Esophagus muscularis mucosa (tissue), 4 donors: ENCODE results near the gene IGF2R.

Source experiments
- CTCF ChIP-seq, 3 experiments: fragments of 200-600 bp in 2 of 3; fragments of 450-650 bp in 1 of 3; sonication (generic) in 2 of 3; IDR thresholded peaks; one replicate each; pipeline ENCODE4 v1.5.1; 2017 to 2019; ENCODE audit warnings: antibody characterized with exemption in 3 of 3, mild to moderate bottlenecking in 2 of 3, moderate library complexity in 1 of 3
- EP300 ChIP-seq: sonication (generic); formaldehyde crosslinking; IDR thresholded peaks from one replicate; pipeline ENCODE4 v1.6.1; 2017; ENCODE audit warnings: antibody characterized with exemption
- POLR2A ChIP-seq: fragments of 450-650 bp; IDR thresholded peaks from one replicate; pipeline ENCODE4 v1.6.1; 2017; ENCODE audit warnings: antibody characterized with exemption, moderate library complexity, mild to moderate bottlenecking, low read depth

GRCh38 chr6:160032538-160032937 is 63.7 kb downstream of the IGF2R start:
- no peak for TF ChIP-seq CTCF (IDR thresholded peaks at IDR 0.05)
- TF ChIP-seq EP300: no peak
- TF ChIP-seq POLR2A: no peak
